ENCODE data around the gene KCND3. TPM values are rescaled to one million over a fixed set of nuclear protein-coding genes. Genes with fewer than 3 reads are reported as not detected.

The KCND3 gene
- total RNA-seq, 4 donors from 2014 or later, result 7.4 to 20.4 (median 9.8) TPM

DNA sequence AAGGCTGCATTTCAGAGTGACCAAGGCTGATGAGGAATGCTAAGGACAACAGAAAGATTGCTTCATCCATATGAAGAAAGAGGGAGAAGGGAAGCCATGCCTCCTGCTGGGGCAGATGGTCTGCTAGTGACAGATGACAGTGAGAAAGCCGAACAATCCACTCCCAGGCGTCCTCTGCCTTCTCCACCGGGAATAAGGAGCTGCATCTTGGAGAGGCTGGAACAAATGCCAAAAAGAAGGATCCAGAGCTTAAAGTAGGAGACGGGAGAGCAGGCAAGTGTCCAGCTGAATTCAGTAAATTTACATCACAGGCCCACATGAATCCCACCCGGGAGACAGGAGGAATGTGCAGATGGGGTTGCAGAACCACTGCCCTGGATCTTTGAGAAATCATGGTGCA, 200.3 kb downstream of the KCND3 start:
- intact Hi-C loops (cut with DNase I; ENCODE audit: low total_unique reads), result no loop called here
- no peak overlapping the region for H3K4me3 ChIP-seq (ENCODE audit: low read depth, poor library complexity, severe bottlenecking)
- 60 to 61% methylated on average over 5 of the region's 5 CpGs for WGBS, 2 donors
- no peak for DNase-seq (ENCODE audit: low spot score in 2 of 2)
- TF ChIP-seq POLR2A (IDR thresholded peaks at IDR 0.05), result no peak
- TF ChIP-seq, protein P1, sequence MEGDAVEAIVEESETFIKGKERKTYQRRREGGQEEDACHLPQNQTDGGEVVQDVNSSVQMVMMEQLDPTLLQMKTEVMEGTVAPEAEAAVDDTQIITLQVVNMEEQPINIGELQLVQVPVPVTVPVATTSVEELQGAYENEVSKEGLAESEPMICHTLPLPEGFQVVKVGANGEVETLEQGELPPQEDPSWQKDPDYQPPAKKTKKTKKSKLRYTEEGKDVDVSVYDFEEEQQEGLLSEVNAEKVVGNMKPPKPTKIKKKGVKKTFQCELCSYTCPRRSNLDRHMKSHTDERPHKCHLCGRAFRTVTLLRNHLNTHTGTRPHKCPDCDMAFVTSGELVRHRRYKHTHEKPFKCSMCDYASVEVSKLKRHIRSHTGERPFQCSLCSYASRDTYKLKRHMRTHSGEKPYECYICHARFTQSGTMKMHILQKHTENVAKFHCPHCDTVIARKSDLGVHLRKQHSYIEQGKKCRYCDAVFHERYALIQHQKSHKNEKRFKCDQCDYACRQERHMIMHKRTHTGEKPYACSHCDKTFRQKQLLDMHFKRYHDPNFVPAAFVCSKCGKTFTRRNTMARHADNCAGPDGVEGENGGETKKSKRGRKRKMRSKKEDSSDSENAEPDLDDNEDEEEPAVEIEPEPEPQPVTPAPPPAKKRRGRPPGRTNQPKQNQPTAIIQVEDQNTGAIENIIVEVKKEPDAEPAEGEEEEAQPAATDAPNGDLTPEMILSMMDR (IDR thresholded peaks at IDR 0.05), result no peak

DNA sequence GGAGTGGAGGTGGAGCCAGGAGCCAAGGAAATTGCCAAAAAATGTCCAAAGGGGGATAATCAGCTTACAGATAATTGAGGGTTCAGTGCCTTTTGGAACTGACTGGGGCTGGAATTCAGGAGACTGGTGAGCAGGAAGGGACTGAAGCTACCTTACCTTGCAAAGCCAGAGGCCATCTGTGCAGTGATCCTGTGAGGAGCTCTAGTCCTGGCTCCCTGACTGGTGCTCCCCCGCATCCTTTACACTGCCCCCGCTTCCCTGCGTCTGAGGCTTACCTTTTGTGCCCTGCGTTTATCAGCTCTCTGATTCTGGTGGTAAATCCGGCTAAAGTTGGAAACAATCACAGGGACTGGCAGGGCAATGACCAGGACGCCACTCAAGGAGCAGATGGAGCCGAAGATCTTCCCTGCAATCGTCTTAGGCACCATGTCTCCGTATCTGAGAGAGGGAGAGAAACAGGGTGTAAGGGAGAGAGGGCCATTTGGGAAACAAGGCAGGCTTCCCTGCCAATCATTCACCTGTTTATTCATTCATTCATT, 202.7 kb downstream of the KCND3 start:
- 84 to 90% methylated on average over 9 of the region's 9 CpGs for WGBS, 2 donors
- H3K4me3 ChIP-seq (ENCODE audit: low read depth, poor library complexity, severe bottlenecking), result no peak overlapping the region
- DNase-seq (ENCODE audit: low spot score in 2 of 2), result no peak
- no peak for TF ChIP-seq POLR2A (IDR thresholded peaks at IDR 0.05)
- TF ChIP-seq, protein P1 (IDR thresholded peaks at IDR 0.05), result no peak
- intact Hi-C loops (cut with DNase I; ENCODE audit: low total_unique reads), result no loop called here

DNA sequence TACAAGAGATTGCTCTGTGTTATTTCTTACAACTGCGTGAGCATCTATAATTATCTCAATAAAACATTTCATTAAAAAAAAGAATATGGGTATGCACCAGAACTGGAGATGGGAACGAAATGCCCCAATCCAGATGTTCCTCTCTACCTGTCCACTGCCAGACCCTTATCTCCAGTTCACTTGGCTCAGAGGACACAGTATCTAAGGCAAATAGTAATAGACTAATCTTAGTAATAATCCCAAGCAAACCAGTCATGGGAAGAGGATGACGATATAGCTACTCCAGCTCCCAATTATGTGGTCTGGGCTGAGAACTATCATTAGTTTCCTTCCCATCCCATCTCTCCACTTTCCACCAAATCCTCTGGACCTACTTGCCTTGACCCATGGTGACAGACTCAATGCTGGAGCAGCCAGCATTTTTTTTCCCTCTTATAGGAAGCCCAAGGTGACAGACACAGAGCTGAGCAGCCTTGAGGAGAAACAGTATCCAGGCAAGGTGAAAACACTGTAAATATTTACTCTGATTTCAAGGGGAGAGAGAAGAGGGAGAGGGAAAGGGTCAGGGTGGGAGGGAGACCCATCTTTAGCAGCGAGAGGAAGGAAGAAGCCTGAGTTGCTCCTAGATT, 205.1 kb downstream of the KCND3 start:
- DNase-seq (ENCODE audit: low spot score in 2 of 2), result no peak
- TF ChIP-seq, protein P1 (IDR thresholded peaks at IDR 0.05), result no peak
- TF ChIP-seq POLR2A (IDR thresholded peaks at IDR 0.05), result no peak
- H3K4me3 ChIP-seq (ENCODE audit: low read depth, poor library complexity, severe bottlenecking), result no peak overlapping the region
- WGBS, 2 donors, result 88 to 89% methylated on average over 4 of the region's 4 CpGs
- intact Hi-C loops (cut with DNase I; ENCODE audit: low total_unique reads), result no loop called here

DNA sequence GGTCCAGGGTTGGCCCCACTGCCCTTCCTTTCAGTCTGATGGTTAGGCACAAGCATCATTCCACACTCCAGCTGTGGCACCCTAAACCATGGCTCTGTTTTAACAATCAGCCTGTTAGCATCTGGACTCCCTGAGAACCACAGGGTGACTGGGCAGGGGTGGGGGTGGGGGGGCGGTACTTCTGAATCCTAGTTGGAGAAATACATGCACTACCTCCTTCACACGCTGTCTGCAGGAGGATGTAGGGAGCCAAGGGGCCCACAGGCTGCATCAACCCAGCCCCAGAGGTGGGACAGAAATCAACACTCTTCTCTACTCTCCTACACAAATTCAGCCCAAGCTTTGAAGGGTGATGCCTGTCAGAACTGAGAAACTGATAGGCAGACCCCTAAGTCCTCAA, 209.9 kb downstream of the KCND3 start:
- TF ChIP-seq, protein P1 (IDR thresholded peaks at IDR 0.05), result no peak
- H3K4me3 ChIP-seq (ENCODE audit: low read depth, poor library complexity, severe bottlenecking), result no peak overlapping the region
- DNase-seq (ENCODE audit: low spot score in 2 of 2), result no peak
- WGBS, 2 donors, result 86 to 93% methylated on average over 2 of the region's 2 CpGs
- intact Hi-C loops (cut with DNase I; ENCODE audit: low total_unique reads), result no loop called here

DNA sequence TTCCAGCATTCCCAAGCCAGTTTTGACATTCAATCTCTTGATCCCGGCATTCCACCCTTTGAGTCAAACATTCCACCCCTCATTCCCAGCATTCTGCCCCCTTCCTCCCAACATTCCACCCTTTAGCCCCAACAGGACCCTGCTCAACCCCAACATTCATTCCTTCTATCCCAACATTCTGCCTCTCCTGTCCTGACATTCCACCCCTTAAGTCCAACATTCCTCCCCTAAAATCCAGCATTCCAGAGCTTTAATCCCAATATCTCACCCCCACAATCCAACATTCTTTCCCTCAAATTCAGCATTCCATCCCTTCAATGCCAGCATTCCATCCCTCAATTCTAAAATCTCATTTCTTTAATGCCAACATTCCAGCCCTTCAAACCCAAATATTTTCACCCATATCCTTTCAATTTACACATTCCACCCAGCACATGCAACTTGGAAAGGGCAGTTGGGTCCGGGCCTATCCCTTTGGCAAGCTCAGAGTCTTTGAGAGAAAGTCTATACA, 210.9 kb downstream of the KCND3 start:
- intact Hi-C loops (cut with DNase I; ENCODE audit: low total_unique reads), result no loop called here
- WGBS, 2 donors, result 64 to 71% methylated on average over 2 of the region's 2 CpGs
- no peak for TF ChIP-seq POLR2A (IDR thresholded peaks at IDR 0.05)
- no peak for DNase-seq (ENCODE audit: low spot score in 2 of 2)
- H3K4me3 ChIP-seq (ENCODE audit: low read depth, poor library complexity, severe bottlenecking), result no peak overlapping the region

DNA sequence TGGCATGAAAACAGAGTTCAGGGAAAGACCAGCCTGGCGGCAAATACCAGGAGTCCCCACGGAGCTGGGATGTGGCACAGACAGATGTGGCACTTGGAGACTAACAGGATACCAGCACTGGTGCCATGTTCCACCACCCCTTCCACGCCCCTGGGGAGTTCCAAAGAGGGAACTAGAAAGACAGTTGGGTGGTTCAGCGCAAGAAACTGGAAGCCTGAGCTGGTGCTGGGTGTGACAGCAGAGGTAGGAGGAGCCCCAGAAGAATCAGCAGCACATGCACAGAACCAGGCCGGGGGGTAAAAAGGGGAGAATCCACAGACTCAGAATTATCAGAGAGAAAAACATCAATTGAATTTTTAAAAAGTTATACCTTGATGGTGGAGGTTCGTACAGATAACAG, 211.4 kb downstream of the KCND3 start:
- no peak for TF ChIP-seq POLR2A (IDR thresholded peaks at IDR 0.05)
- TF ChIP-seq, protein P1 (IDR thresholded peaks at IDR 0.05), result no peak
- 76 to 80% methylated on average over 6 of the region's 6 CpGs for WGBS, 2 donors
- no peak for DNase-seq (ENCODE audit: low spot score in 2 of 2)
- intact Hi-C loops (cut with DNase I; ENCODE audit: low total_unique reads), result no loop called here
- no peak overlapping the region for H3K4me3 ChIP-seq (ENCODE audit: low read depth, poor library complexity, severe bottlenecking)

All from lower leg skin (tissue), 4 donors.